CD14-positive monocyte (primary cell): Measurements from ENCODE around the gene SPATA16. TPM values are rescaled to one million over a fixed set of nuclear protein-coding genes. Genes with fewer than 3 reads are reported as not detected.

Experiments
- DNase-seq, 3 donors: peaks; one replicate each; pipeline ENCODE4 v3.0.0-alpha.2; 2011 to 2022
- H2AFZ ChIP-seq: 2 replicates; pipeline ENCODE4 v1.6.0; 2012; ENCODE audit warnings: mild to moderate bottlenecking, low read depth, low read length, inconsistent platforms; ENCODE audit not compliant: insufficient read depth, poor library complexity, severe bottlenecking
- H3K27ac ChIP-seq, 2 donors: 1 replicate in 1 of 2; 2 replicates in 1 of 2; pipeline ENCODE4 v1.5.1; 2012 to 2013; ENCODE audit warnings: low read length in 2 of 2, control low read depth in 1 of 2, inconsistent platforms in 1 of 2, low read depth in 1 of 2, mild to moderate bottlenecking in 1 of 2
- H3K27me3 ChIP-seq, 2 donors: one replicate each; pipeline versions ENCODE4 v1.6.0 to v1.6.1; 2011 to 2013; ENCODE audit warnings: low read length in 2 of 2; ENCODE audit not compliant: control insufficient read depth in 2 of 2, insufficient read depth in 2 of 2
- H3K36me3 ChIP-seq, 2 donors: replicated peaks in 1 of 2; 1 replicate in 1 of 2; 2 replicates in 1 of 2; pipeline versions ENCODE4 v1.5.1 to v1.6.1; 2012 to 2013; ENCODE audit warnings: low read length in 2 of 2, control low read depth in 1 of 2, inconsistent platforms in 1 of 2, mild to moderate bottlenecking in 1 of 2; ENCODE audit not compliant: insufficient read depth in 2 of 2, control insufficient read depth in 1 of 2
- H3K4me1 ChIP-seq, 2 donors: 1 replicate in 1 of 2; 2 replicates in 1 of 2; pipeline versions ENCODE4 v1.5.1 to v1.6.1; 2012 to 2013; ENCODE audit warnings: low read length in 2 of 2, control low read depth in 1 of 2, inconsistent platforms in 1 of 2, mild to moderate bottlenecking in 1 of 2, moderate library complexity in 1 of 2; ENCODE audit not compliant: insufficient read depth in 2 of 2, control insufficient read depth in 1 of 2
- H3K4me2 ChIP-seq: replicated peaks from 2 replicates; pipeline ENCODE3; 2012; ENCODE audit warnings: low read length, moderate library complexity, mild to moderate bottlenecking; ENCODE audit not compliant: poor library complexity, severe bottlenecking; ENCODE audit errors: extremely low read depth
- H3K4me3 ChIP-seq, 3 experiments: fragments of 200-600 bp in 1 of 3; sonication (generic) in 1 of 3; replicated peaks in 1 of 3; 1 replicate in 2 of 3; 2 replicates in 1 of 3; pipeline ENCODE4 v1.5.1; 2011 to 2013; ENCODE audit warnings: low read length in 3 of 3, mild to moderate bottlenecking in 3 of 3, control low read depth in 2 of 3, low read depth in 2 of 3, inconsistent platforms in 1 of 3, moderate library complexity in 1 of 3
- H3K79me2 ChIP-seq: 2 replicates; pipeline ENCODE4 v1.6.0; 2012; ENCODE audit warnings: mild to moderate bottlenecking, control low read depth, inconsistent platforms, low read length, moderate library complexity; ENCODE audit not compliant: insufficient read depth
- H3K9ac ChIP-seq: 2 replicates; pipeline ENCODE4 v1.6.0; 2017; ENCODE audit warnings: low read length, mild to moderate bottlenecking; ENCODE audit not compliant: insufficient read depth, poor library complexity, severe bottlenecking
- H3K9me3 ChIP-seq, 2 donors: replicated peaks in 1 of 2; 1 replicate in 1 of 2; 2 replicates in 1 of 2; pipeline versions ENCODE4 v1.5.1 to v1.6.1; 2012 to 2013; ENCODE audit warnings: low read length in 2 of 2, control low read depth in 1 of 2; ENCODE audit not compliant: control insufficient read depth in 1 of 2, insufficient read depth in 1 of 2
- H4K20me1 ChIP-seq: 2 replicates; pipeline ENCODE4 v1.6.0; 2012; ENCODE audit warnings: mild to moderate bottlenecking, low read length, control low read depth, moderate library complexity; ENCODE audit not compliant: insufficient read depth
- H3K27ac Mint-ChIP-seq, 7 donors: one replicate each; pipeline ENCODE4 v1.8.0; 2020; ENCODE audit warnings: mild to moderate bottlenecking in 7 of 7, mixed read lengths in 7 of 7, moderate library complexity in 6 of 7, inconsistent platforms in 2 of 7
- H3K27me3 Mint-ChIP-seq, 3 donors: one replicate each; pipeline ENCODE4 v1.8.0; 2021 to 2022; ENCODE audit warnings: low read depth in 3 of 3, mild to moderate bottlenecking in 3 of 3, mixed read lengths in 3 of 3, moderate library complexity in 3 of 3, inconsistent platforms in 1 of 3
- H3K36me3 Mint-ChIP-seq, 2 donors: one replicate each; pipeline ENCODE4 v1.8.0; 2020; ENCODE audit warnings: mixed read lengths in 2 of 2, inconsistent platforms in 1 of 2, mild to moderate bottlenecking in 1 of 2
- H3K4me1 Mint-ChIP-seq: one replicate; pipeline ENCODE4 v1.8.0; 2020; ENCODE audit warnings: mild to moderate bottlenecking, mixed read lengths
- H3K4me3 Mint-ChIP-seq, 2 donors: one replicate each; pipeline ENCODE4 v1.8.0; 2020; ENCODE audit warnings: mild to moderate bottlenecking in 2 of 2, mixed read lengths in 2 of 2, moderate library complexity in 1 of 2
- H3K9me3 Mint-ChIP-seq, 7 donors: one replicate each; pipeline ENCODE4 v1.8.0; 2020 to 2022; ENCODE audit warnings: mixed read lengths in 7 of 7, mild to moderate bottlenecking in 6 of 7, moderate library complexity in 6 of 7, inconsistent platforms in 2 of 7
- CTCF ChIP-seq: fragments of 200-600 bp; IDR thresholded peaks from one replicate; pipeline ENCODE4 v1.8.0; 2022; ENCODE audit warnings: antibody characterized with exemption, mild to moderate bottlenecking
- WGBS: methylation state at CpG from one replicate; pipeline ENCODE4 v1.1.5; 2013; ENCODE audit warnings: missing lambda C conversion rate; ENCODE audit not compliant: insufficient coverage; 5-methylcytosine and 5-hydroxymethylcytosine counted together
- intact Hi-C, 2 donors: fragments of 100-400 bp; cut with micrococcal nuclease; formaldehyde crosslinking; loops; one replicate each; pipeline versions ENCODE4 v1.15.0 to v1.15.1; 2023
- polyA plus RNA-seq, 3 donors: library from polyadenylated mRNA; depleted of rRNA in 1 of 3; unstranded in 2 of 3; stranded (reverse) in 1 of 3; fragments of 300-500 nt in 2 of 3; fragments of >200 nt in 1 of 3; fragmentation: Illumina TruSeq in 2 of 3; gene quantifications; 1 replicate in 2 of 3; 2 replicates in 1 of 3; pipeline ENCODE4 v1.2.3, GENCODE V29; 2012 to 2021

The SPATA16 gene
- polyA plus RNA-seq, 3 donors, result not detected

GRCh38 chr3:173030273-173030672 lies 110.8 kb downstream of the SPATA16 start:
- H3K9ac ChIP-seq, result no peak overlapping the region
- no peak overlapping the region for H3K27ac Mint-ChIP-seq
- H3K9me3 ChIP-seq, result no peaks in the 10 kb centered on the region
- no peaks in the 10 kb centered on the region for H3K36me3 ChIP-seq
- no peaks in the 10 kb centered on the region for H3K36me3 Mint-ChIP-seq
- H3K4me3 Mint-ChIP-seq, result no peak overlapping the region
- no peak overlapping the region for H3K4me3 ChIP-seq
- no peaks in the 10 kb centered on the region for H3K27me3 Mint-ChIP-seq
- no peak overlapping the region for H3K27ac ChIP-seq
- H3K79me2 ChIP-seq, result no peaks in the 10 kb centered on the region
- intact Hi-C loops, result no loop called here
- TF ChIP-seq CTCF, result no peak
- no peak overlapping the region for H2AFZ ChIP-seq
- no peaks in the 10 kb centered on the region for H4K20me1 ChIP-seq
- no peak for DNase-seq
- H3K4me1 Mint-ChIP-seq, result no peaks in the 10 kb centered on the region
- no peak overlapping the region for H3K4me2 ChIP-seq
- H3K27me3 ChIP-seq, result no peaks in the 10 kb centered on the region
- H3K9me3 Mint-ChIP-seq, result peaks cover 0 to 3% (median 0%) of the 10 kb centered on the region in 7 donors
- H3K4me1 ChIP-seq, result no peaks in the 10 kb centered on the region

- no peaks in the 10 kb centered on the region for H3K4me1 Mint-ChIP-seq
- Histone ChIP-seq H3K79me2 (no peaks in the 10 kb centered on the region), H3K27me3 (no peaks in the 10 kb centered on the region), H3K9me3 (no peaks in the 10 kb centered on the region), H3K4me1 (no peaks in the 10 kb centered on the region), H3K9ac (no peak overlapping the region), H3K36me3 (no peaks in the 10 kb centered on the region), H4K20me1 (no peaks in the 10 kb centered on the region), H3K27ac (no peak overlapping the region), H3K4me3 (no peak overlapping the region), H3K4me2 (no peak overlapping the region), H2AFZ (no peak overlapping the region)
- DNase-seq, result no peak
- H3K27me3 Mint-ChIP-seq, result no peaks in the 10 kb centered on the region
- intact Hi-C loops, result no loop called here
- H3K36me3 Mint-ChIP-seq, result no peaks in the 10 kb centered on the region
- WGBS, result no CpG with 5 or more reads among the region's 3 CpGs
- no peak for TF ChIP-seq CTCF
- peaks cover 0 to 3% (median 0%) of the 10 kb centered on the region in 7 donors for H3K9me3 Mint-ChIP-seq
- H3K4me3 Mint-ChIP-seq, result no peak overlapping the region
- H3K27ac Mint-ChIP-seq, result no peak overlapping the region
These were observed 112.7 kb downstream of the SPATA16 start for GRCh38 chr3:173028351-173028750.
